Activated CD8-positive, alpha-beta memory T cell treated with anti-CD3 and anti-CD28 coated beads for 36 hours (primary cell): Measurements from ENCODE around the gene CABCOCO1. TPM values are rescaled to one million over a fixed set of nuclear protein-coding genes. Genes with fewer than 3 reads are reported as not detected.
"Not testable (repeated sequence)": the region's sequence is repeated elsewhere in the genome, so short reads cannot be mapped to it uniquely, and the experiment has no call there.

ENCODE experiments used
- CTCF ChIA-PET: fragments of 350-600 bp; sonication (Branson Sonifier 250); formaldehyde crosslinking; loops from one replicate; lab custom pipeline; 2021; ENCODE audit warnings: antibody characterized with exemption; lab: Charles Lee
- POLR2A ChIA-PET: fragments of 350-600 bp; sonication (Branson Sonifier 250); formaldehyde crosslinking; loops from one replicate; lab custom pipeline; 2021; ENCODE audit warnings: antibody characterized with exemption; lab: Charles Lee
- total RNA-seq, 2 experiments: library from RNA; stranded (reverse); gene quantifications; one replicate each; pipeline ENCODE4 v1.2.3, GENCODE V29; 2021

CABCOCO1 gene
- total RNA-seq, 2 experiments from 2014 or later: not detected

- POLR2A ChIA-PET: no interaction called here
- CTCF ChIA-PET: no interaction called here
Observed at GRCh38 chr10:61640856-61641255, 21.9 kb upstream of the CABCOCO1 start.

GRCh38 chr10:61642150-61642571 is 20.6 kb upstream of the CABCOCO1 start:
- POLR2A ChIA-PET: no interaction called here
- CTCF ChIA-PET: no interaction called here

- ChIA-PET POLR2A (no interaction called here), CTCF (no interaction called here)
Observed at GRCh38 chr10:61642676-61643075, 20.1 kb upstream of the CABCOCO1 start.

GRCh38 chr10:61643316-61643751 is 19.4 kb upstream of the CABCOCO1 start:
- CTCF ChIA-PET: no interaction called here
- POLR2A ChIA-PET: no interaction called here

GRCh38 chr10:61653699-61654098 is 9.0 kb upstream of the CABCOCO1 start:
- CTCF ChIA-PET: no interaction called here

GRCh38 chr10:61655335-61655851 is 7.3 kb upstream of the CABCOCO1 start:
- ChIA-PET CTCF (no interaction called here), POLR2A (no interaction called here)

More at GRCh38 chr10:61653699-61654098, 9.0 kb upstream of the CABCOCO1 start:
- POLR2A ChIA-PET: no interaction called here

GRCh38 chr10:61663466-61663865 is 737 bp downstream of the CABCOCO1 start:
- ChIA-PET POLR2A (no interaction called here), CTCF (no interaction called here)

GRCh38 chr10:61664985-61665384 is 2.3 kb downstream of the CABCOCO1 start:
- CTCF ChIA-PET: no interaction called here
- POLR2A ChIA-PET: no interaction called here

GRCh38 chr10:61669161-61669725 is 6.5 kb downstream of the CABCOCO1 start:
- ChIA-PET POLR2A (no interaction called here), CTCF (no interaction called here)

GRCh38 chr10:61669849-61670248 is 7.1 kb downstream of the CABCOCO1 start:
- POLR2A ChIA-PET: no interaction called here
- CTCF ChIA-PET: no interaction called here

- ChIA-PET CTCF (no interaction called here), POLR2A (no interaction called here)
Observed at GRCh38 chr10:61673360-61673759, 10.6 kb downstream of the CABCOCO1 start.

GRCh38 chr10:61682323-61682722 is 19.6 kb downstream of the CABCOCO1 start:
- ChIA-PET POLR2A (no interaction called here), CTCF (no interaction called here)

- ChIA-PET CTCF (no interaction called here), POLR2A (no interaction called here)
Observed at GRCh38 chr10:61683319-61683718, 20.6 kb downstream of the CABCOCO1 start.

GRCh38 chr10:61684894-61685507 is 22.3 kb downstream of the CABCOCO1 start:
- ChIA-PET POLR2A (no interaction called here), CTCF (no interaction called here)

GRCh38 chr10:61688551-61689308 is 26.0 kb downstream of the CABCOCO1 start:
- ChIA-PET CTCF (no interaction called here), POLR2A (no interaction called here)

GRCh38 chr10:61691667-61692066 is 28.9 kb downstream of the CABCOCO1 start:
- CTCF ChIA-PET, POLR2A ChIA-PET: not testable (repeated sequence)

GRCh38 chr10:61692447-61693010 is 29.8 kb downstream of the CABCOCO1 start:
- CTCF ChIA-PET: no interaction called here

GRCh38 chr10:61698968-61699655 is 36.4 kb downstream of the CABCOCO1 start:
- CTCF ChIA-PET: no interaction called here

More at GRCh38 chr10:61692447-61693010, 29.8 kb downstream of the CABCOCO1 start:
- POLR2A ChIA-PET: no interaction called here

GRCh38 chr10:61701055-61701705 is 38.5 kb downstream of the CABCOCO1 start:
- ChIA-PET CTCF (no interaction called here), POLR2A (no interaction called here)

More at GRCh38 chr10:61698968-61699655, 36.4 kb downstream of the CABCOCO1 start:
- POLR2A ChIA-PET: no interaction called here
